ENCODE results near the gene ITPR2. TPM values are rescaled to one million over a fixed set of nuclear protein-coding genes. Genes with fewer than 3 reads are reported as not detected.

Gene ITPR2
- total and polyA plus RNA-seq, 2 of the 13 experiments (the other 11 are each of a cell fraction or from before 2014, with no cell fraction given), result 31.9 to 81.9 TPM

DNA sequence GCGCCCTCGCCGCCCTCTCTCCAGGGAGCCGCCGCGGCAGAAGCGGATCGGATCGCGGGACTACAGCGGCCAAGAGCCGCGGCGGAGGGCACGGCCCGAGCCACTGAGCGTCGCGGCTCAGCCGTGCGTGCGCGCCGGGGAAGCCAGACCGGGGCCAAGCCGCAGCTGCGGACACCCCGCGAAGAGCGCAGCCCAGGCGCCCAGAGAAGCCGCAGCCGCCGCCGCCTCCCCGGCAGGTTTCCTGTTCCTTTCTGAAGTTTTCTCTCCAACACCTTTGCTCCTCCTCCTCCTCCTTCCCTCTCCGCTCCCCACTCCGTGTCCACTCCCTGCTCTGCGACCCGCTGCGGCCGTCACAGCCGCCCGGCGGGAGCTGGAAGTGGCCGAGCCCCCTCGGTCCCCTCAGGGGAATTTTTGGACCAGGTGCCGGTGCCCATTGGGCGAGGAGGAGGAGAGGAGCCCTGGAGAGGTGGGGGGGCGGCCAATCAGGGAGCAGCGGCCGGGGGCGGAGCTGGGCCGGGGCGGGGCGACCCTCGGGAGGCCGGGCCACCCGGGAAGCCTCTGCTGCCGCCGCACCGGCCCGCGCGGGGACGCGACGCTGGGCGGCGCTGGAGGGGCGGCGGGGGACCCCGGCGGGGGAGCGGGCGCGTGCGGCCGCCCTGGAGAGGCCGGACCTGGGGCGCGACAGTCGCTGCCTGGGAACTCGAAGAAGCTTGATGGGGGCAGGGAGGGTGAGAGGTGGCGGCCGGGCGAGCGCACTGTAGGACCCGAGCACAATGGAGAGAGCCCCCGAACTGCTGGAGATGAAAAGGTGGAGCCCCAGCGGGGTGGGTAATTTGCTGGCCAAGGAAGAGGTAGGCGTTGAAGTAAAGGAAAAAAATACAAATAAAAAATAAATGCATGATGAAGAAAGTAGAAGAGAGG is at the start of gene ITPR2 (continued):
- TF ChIP-seq ZNF318 (CRISPR knock-in tag; IDR thresholded peaks at IDR 0.05) (no peak), PHF8 (CRISPR knock-in tag; IDR thresholded peaks at IDR 0.05) (peak; percentile 66), TARDBP (CRISPR knock-in tag; IDR thresholded peaks at IDR 0.05) (no peak), ZNF383 (CRISPR knock-in tag; IDR thresholded peaks at IDR 0.05; ENCODE audit: borderline replicate concordance) (no peak), ZNF784 (CRISPR knock-in tag; IDR thresholded peaks at IDR 0.05; ENCODE audit: borderline replicate concordance) (peak; percentile 14; the same call in 1 of the 2 replicates), CREM (IDR thresholded peaks at IDR 0.05) (no peak), CREM (CRISPR knock-in tag; IDR thresholded peaks at IDR 0.05) (no peak), ZNF775 (CRISPR knock-in tag; IDR thresholded peaks at IDR 0.05; ENCODE audit: borderline replicate concordance) (no peak), MAF1 (CRISPR knock-in tag; IDR thresholded peaks at IDR 0.05; ENCODE audit: borderline replicate concordance) (no peak), ATAD3A (CRISPR knock-in tag; IDR thresholded peaks at IDR 0.05) (no peak), HCFC1 (IDR thresholded peaks at IDR 0.05; ENCODE audit: low read depth, low read length) (no peak), NCOR1 (IDR thresholded peaks at IDR 0.05; ENCODE audit: borderline replicate concordance, low read length) (no peak), NFE2L2 (IDR thresholded peaks at IDR 0.05; ENCODE audit: low read length) (no peak), PHF5A (CRISPR knock-in tag; IDR thresholded peaks at IDR 0.05; ENCODE audit: low read depth, unreplicated experiment) (no peak)
- TF ChIP-seq, protein P1, sequence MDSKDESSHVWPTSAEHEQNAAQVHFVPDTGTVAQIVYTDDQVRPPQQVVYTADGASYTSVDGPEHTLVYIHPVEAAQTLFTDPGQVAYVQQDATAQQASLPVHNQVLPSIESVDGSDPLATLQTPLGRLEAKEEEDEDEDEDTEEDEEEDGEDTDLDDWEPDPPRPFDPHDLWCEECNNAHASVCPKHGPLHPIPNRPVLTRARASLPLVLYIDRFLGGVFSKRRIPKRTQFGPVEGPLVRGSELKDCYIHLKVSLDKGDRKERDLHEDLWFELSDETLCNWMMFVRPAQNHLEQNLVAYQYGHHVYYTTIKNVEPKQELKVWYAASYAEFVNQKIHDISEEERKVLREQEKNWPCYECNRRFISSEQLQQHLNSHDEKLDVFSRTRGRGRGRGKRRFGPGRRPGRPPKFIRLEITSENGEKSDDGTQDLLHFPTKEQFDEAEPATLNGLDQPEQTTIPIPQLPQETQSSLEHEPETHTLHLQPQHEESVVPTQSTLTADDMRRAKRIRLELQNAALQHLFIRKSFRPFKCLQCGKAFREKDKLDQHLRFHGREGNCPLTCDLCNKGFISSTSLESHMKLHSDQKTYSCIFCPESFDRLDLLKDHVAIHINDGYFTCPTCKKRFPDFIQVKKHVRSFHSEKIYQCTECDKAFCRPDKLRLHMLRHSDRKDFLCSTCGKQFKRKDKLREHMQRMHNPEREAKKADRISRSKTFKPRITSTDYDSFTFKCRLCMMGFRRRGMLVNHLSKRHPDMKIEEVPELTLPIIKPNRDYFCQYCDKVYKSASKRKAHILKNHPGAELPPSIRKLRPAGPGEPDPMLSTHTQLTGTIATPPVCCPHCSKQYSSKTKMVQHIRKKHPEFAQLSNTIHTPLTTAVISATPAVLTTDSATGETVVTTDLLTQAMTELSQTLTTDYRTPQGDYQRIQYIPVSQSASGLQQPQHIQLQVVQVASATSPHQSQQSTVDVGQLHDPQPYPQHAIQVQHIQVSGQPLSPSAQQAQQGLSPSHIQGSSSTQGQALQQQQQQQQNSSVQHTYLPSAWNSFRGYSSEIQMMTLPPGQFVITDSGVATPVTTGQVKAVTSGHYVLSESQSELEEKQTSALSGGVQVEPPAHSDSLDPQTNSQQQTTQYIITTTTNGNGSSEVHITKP (CRISPR knock-in tag; IDR thresholded peaks at IDR 0.05; ENCODE audit: low read depth), result peak; percentile 70
